ENCODE results near the gene EHD3.

- TF ChIP-seq ZNF384 (IDR thresholded peaks at IDR 0.05), result no peak
- TF ChIP-seq FOXK2 (IDR thresholded peaks at IDR 0.05), result no peak
- no peak for TF ChIP-seq SP1 (IDR thresholded peaks at IDR 0.05)
- TF ChIP-seq BHLHE40 (IDR thresholded peaks at IDR 0.05; ENCODE audit: borderline replicate concordance), result no peak
- TF ChIP-seq FOXA1 (IDR thresholded peaks at IDR 0.05), result no peak
- no peak for TF ChIP-seq SUZ12 (IDR thresholded peaks at IDR 0.05)
- TF ChIP-seq ARNT (IDR thresholded peaks at IDR 0.05), result no peak
- no peak for TF ChIP-seq ELF4 (IDR thresholded peaks at IDR 0.05)
- TF ChIP-seq CTBP1 (IDR thresholded peaks at IDR 0.05; ENCODE audit: borderline replicate concordance), result no peak
- no peak for TF ChIP-seq NFRKB (IDR thresholded peaks at IDR 0.05)
These were observed 19.6 kb downstream of the EHD3 start for GRCh38 chr2:31253356-31254131.

All from HEK293T (cell line).